Activated B cell treated with CpG ODN at 0.5 μM for 24 hours (primary cell): ENCODE data around the gene CNTROB. TPM values are rescaled to one million over a fixed set of nuclear protein-coding genes. Genes with fewer than 3 reads are reported as not detected.

Experiments
- ATAC-seq: fragments of 200-7000 bp; cut with Tn5 transposase; one replicate; pipeline ENCODE4 v1.10.0; 2021; ENCODE audit warnings: low read depth, mild to moderate bottlenecking, moderate library complexity
- CTCF ChIA-PET: fragments of 350-600 bp; sonication (Branson Sonifier 250); formaldehyde crosslinking; loops from one replicate; lab custom pipeline; 2021; ENCODE audit warnings: antibody characterized with exemption; lab: Charles Lee
- POLR2A ChIA-PET: fragments of 350-600 bp; sonication (Branson Sonifier 250); formaldehyde crosslinking; loops from one replicate; lab custom pipeline; 2021; ENCODE audit warnings: antibody characterized with exemption; lab: Charles Lee
- DNase-seq: peaks from one replicate; pipeline ENCODE4 v3.0.0; 2022
- H3K27ac Mint-ChIP-seq: one replicate; pipeline ENCODE4 v1.8.0; 2020; ENCODE audit warnings: mixed read lengths
- H3K27me3 Mint-ChIP-seq: one replicate; pipeline ENCODE4 v1.8.0; 2021; ENCODE audit warnings: mixed read lengths
- H3K36me3 Mint-ChIP-seq: one replicate; pipeline ENCODE4 v1.8.0; 2021; ENCODE audit warnings: low read depth, mixed read lengths
- H3K4me1 Mint-ChIP-seq: one replicate; pipeline ENCODE4 v1.8.0; 2021; ENCODE audit warnings: mixed read lengths
- H3K4me3 Mint-ChIP-seq: one replicate; pipeline ENCODE4 v1.8.0; 2020; ENCODE audit warnings: mild to moderate bottlenecking, mixed read lengths
- H3K9me3 Mint-ChIP-seq: one replicate; pipeline ENCODE4 v1.8.0; 2020; ENCODE audit warnings: mixed read lengths
- intact Hi-C: fragments of 100-400 bp; cut with micrococcal nuclease; formaldehyde crosslinking; loops from one replicate; pipeline ENCODE4 v1.15.1; 2024
- total RNA-seq: library from RNA; stranded (reverse); gene quantifications from 2 replicates; pipeline ENCODE4 v1.2.3, GENCODE V29; 2022
- TF ChIP-seq, protein P1 (sequence below): fragments of 200-600 bp; IDR thresholded peaks from one replicate; pipeline ENCODE4 v1.8.0; 2022; ENCODE audit warnings: antibody characterized with exemption, mild to moderate bottlenecking

Gene CNTROB
- total RNA-seq, 1 donor from 2014 or later: 23.0 TPM

DNA sequence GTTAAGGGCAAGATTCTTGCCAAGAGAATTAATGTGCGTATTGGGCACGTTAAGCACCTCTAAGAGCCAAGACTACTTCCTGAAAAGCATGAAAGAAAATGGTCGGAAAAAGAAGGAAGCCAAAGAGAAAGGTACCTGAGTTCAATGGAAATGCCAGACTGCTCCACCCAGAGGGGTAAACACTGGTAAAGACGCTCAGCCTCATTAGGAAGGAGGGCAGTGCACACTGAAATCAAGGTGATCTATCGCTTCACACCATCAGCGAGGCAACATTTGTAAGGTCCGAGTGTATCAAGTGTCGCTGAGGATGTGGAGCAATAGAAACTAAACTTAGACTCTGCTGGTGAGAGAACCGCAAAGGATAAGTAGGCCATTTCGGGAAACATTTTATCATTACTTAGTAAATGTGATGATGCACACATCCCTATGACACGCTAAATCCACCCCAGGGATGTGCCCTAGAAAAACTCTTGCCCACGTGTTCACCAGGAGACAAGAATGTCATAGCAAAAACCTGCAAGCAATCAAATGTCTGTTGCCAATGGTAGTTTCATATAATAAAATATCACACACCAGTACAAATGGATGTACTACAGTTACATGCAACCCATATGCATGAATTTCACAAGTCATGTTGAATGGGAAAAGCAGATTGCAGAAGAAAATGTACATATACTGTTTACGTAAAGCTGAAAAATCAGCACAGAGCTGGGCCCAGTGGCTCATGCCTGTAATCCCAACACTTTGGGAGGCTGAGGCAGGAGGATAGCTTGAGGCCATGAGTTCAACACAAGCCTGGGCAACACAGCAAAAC lies 23.6 kb downstream of the CNTROB start:
- Mint-ChIP-seq H3K9me3 (no peaks in the 10 kb centered on the region), H3K27me3 (peaks cover 6% of the 10 kb centered on the region), H3K27ac (no peak overlapping the region), H3K4me1 (peaks cover 10% of the 10 kb centered on the region), H3K36me3 (peaks cover 1% of the 10 kb centered on the region), H3K4me3 (no peak overlapping the region)
- intact Hi-C loops: no loop called here
- ChIA-PET POLR2A (interaction anchor here (0.7 kb wide), 1 partner anchor 47 kb away, joined by 3 read pairs; no protein-coding TSS in a partner anchor), CTCF (no interaction called here)
- TF ChIP-seq, protein P1, sequence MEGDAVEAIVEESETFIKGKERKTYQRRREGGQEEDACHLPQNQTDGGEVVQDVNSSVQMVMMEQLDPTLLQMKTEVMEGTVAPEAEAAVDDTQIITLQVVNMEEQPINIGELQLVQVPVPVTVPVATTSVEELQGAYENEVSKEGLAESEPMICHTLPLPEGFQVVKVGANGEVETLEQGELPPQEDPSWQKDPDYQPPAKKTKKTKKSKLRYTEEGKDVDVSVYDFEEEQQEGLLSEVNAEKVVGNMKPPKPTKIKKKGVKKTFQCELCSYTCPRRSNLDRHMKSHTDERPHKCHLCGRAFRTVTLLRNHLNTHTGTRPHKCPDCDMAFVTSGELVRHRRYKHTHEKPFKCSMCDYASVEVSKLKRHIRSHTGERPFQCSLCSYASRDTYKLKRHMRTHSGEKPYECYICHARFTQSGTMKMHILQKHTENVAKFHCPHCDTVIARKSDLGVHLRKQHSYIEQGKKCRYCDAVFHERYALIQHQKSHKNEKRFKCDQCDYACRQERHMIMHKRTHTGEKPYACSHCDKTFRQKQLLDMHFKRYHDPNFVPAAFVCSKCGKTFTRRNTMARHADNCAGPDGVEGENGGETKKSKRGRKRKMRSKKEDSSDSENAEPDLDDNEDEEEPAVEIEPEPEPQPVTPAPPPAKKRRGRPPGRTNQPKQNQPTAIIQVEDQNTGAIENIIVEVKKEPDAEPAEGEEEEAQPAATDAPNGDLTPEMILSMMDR: no peak
- DNase-seq (no peak), ATAC-seq (no peak)

DNA sequence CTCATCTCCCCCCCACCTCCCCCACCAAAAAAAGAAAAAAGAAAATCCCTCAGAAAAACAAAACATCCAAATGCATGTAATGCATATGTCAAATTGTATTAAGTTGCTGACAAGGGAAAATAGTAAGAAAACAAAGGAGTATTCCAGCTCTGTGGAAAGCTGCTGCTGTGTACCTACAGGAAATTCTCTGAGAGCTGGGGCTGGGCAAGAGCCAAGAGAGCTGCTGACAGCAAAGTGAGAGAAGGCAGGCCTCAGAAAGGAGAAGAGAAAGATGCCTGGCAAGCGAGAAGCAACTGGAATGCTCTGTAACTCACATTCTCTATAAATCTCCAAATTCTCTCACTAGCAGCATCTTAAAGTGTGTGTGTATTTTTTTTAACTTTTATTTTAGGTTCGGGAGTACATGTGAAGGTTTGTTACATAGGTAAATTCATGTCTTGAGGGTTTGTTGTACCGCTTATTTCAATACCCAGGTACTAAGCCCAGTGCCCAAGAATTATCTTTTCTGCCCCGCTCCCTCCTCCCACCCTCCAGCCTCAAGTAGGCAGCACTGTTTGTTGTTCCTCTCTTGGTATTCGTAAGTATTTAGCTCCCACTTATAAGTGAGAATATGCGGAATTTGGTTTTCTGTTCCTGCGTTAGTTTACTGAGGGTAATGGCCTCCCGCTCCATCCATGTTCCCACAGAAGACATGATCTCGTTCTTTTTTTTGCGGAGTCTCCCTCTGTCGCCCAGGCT lies 24.4 kb downstream of the CNTROB start:
- no peaks in the 10 kb centered on the region for H3K9me3 Mint-ChIP-seq
- CTCF ChIA-PET: no interaction called here
- H3K27ac Mint-ChIP-seq: no peak overlapping the region

DNA sequence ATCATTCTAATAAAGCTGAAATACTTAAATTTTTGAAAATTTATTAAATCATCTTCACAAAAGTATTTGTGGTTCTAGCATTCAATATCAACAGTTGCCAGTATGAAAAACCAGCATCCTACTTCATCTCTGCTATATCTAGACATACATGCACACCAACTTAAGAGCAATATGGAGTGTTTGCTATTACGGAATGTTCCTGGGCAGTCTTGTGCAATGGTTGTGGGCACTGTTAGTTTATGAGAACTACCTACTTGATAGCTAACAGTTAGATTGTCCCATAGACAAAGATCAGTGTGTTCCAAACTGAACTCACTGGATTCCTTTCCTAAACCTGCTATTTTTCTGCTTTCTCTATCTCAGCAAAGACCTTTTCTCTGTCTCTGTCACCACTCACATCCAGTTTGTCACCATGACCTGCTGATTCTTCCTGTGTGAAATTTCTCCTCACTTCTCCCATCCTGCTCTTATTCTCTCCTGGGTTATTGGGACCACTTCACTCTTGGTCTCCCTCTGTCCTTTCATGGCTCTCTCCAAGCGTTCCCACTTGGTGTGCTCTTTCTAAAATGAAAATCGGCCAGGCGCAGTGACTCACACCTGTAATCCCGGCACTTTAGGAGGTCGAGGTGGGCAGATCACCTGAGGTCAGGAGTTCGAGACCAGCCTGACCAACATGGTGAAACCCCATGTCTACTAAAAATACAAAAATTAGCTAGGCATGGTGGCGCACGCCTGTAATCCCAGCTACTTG lies 27.7 kb downstream of the CNTROB start:
- intact Hi-C loops: no loop called here
- ChIA-PET CTCF (no interaction called here), POLR2A (no interaction called here)
- Mint-ChIP-seq H3K4me3 (no peak overlapping the region), H3K4me1 (no peaks in the 10 kb centered on the region), H3K27ac (no peak overlapping the region), H3K9me3 (no peaks in the 10 kb centered on the region), H3K36me3 (no peaks in the 10 kb centered on the region), H3K27me3 (peaks cover 14% of the 10 kb centered on the region)
- DNase-seq: no peak
- no peak for ATAC-seq
- TF ChIP-seq, protein P1: no peak

More for the DNA sequence above, 24.4 kb downstream of the CNTROB start:
- POLR2A ChIA-PET: no interaction called here
- ATAC-seq: no peak
- no peak overlapping the region for H3K4me3 Mint-ChIP-seq
- H3K36me3 Mint-ChIP-seq: no peaks in the 10 kb centered on the region
- no peak for DNase-seq
- TF ChIP-seq, protein P1: no peak
- intact Hi-C loops: no loop called here
- peaks cover 8% of the 10 kb centered on the region for H3K27me3 Mint-ChIP-seq
- H3K4me1 Mint-ChIP-seq: peaks cover 7% of the 10 kb centered on the region

DNA sequence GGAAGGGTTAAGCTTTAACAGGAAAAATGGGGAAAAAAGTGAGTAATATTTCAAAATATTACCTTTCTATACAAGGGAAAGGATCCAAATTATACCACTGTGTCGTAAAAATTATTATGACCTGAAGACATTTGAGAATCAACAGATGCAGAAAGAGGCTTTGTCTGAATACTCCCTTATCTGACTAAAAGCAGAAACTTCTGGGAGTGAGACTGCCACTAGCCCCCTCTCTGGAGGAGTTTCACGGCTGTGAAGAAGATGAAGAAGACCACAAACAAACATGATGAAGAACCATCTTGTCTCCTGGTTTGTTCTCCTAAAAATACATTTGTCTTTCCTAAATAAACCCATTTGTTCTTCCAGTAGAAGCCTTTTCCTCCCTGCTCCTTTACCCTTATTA lies 29.4 kb downstream of the CNTROB start:
- ChIA-PET CTCF (no interaction called here), POLR2A (interaction anchor here (0.6 kb wide), 1 partner anchor 338 kb away, joined by 3 read pairs; no protein-coding TSS in a partner anchor)
- Mint-ChIP-seq H3K36me3 (no peaks in the 10 kb centered on the region), H3K4me3 (no peak overlapping the region), H3K4me1 (no peaks in the 10 kb centered on the region), H3K27me3 (peaks cover 14% of the 10 kb centered on the region), H3K9me3 (no peaks in the 10 kb centered on the region), H3K27ac (no peak overlapping the region)
- intact Hi-C loops: no loop called here
- no peak for DNase-seq
- TF ChIP-seq, protein P1: no peak
- no peak for ATAC-seq
